HG02981 (cell line): ENCODE results near the gene HOXD1.

ENCODE experiments used
- ATAC-seq: cut with Tn5 transposase; IDR thresholded peaks from one replicate; pipeline ENCODE4 v1.9.1; 2021; ENCODE audit warnings: mild to moderate bottlenecking, moderate library complexity; ENCODE audit not compliant: unreplicated experiment

The HOXD1 gene

DNA sequence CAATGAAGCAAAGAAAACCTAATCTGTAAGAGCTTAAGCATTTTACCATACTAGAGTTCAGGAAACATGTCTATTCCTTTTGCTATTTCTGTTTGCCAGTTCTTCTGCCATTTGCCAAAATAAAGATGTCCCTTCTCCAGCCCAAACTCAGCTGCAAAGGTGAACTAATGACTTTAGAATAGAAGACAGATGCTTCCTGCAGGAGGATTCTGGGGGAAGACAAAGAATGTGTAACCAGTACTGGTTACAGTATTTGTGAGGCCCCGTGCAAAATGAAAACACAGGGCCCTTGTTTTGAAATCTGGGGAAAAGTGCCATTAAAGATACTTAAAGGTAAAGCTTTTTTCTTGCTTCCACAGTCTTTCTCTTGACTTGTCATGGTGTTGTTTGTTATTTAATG, 46.5 kb downstream of the HOXD1 start:
- no peak for ATAC-seq

DNA sequence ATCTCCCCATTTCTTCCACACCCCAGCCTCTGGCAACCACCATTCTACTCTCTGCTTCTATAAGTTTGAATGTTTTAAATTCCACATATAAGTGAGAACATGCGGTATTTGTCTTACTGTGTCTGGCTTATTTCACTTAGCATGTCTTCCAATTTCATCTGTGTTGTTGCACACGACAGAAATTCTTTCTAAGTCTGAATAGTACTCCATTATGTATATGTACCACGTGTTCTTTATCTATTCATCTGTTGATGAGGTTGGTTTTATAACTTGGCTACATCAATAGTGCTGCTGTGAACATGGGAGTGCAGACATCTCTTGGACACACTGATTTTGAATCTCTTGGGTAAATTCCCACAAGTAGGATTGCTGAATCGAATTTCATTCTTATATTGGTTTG, 49.0 kb downstream of the HOXD1 start:
- ATAC-seq = no peak

DNA sequence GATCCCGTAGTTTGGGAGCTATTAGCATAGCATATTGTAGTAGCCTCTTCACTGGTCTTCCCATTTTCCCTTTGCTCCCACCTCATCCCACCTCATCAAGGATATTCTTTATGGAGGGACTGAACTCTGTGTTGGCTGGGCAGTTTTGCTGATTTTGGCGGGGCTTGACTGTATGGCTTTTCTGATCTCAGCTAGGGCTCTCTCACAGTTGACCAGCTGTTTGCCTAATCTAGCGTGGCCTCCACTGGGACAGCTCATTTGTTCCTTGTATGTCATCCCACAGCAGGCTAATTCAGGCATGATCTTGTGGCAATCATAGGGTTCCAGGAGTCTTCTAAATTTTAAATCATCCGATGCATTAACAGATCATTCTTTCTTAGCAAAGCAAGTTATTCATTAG, 50.6 kb downstream of the HOXD1 start:
- no peak for ATAC-seq

DNA sequence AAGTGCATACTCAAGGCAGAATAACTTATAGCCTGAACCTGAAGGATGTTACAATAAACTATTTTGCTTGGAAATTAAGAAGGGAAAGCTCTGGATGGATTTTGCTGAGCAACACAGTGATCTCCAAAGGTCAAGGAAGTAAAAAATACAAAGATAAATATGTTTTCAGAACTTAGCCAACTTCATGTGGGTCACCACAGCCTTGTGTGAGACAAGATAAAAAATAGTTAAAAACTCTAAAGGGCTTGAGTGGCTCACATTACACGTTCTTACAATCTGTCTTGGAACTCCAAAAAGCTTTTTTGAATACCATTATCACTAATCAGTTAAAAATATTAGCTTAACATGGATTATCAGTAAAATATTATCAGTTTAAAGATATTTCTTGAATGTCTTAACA, 51.8 kb downstream of the HOXD1 start:
- no peak for ATAC-seq
